ENCODE data around the gene TMEM235. TPM values are rescaled to one million over a fixed set of nuclear protein-coding genes. Genes with fewer than 3 reads are reported as not detected.

Gene TMEM235
- total RNA-seq, 6 experiments from 2014 or later = not detected

DNA sequence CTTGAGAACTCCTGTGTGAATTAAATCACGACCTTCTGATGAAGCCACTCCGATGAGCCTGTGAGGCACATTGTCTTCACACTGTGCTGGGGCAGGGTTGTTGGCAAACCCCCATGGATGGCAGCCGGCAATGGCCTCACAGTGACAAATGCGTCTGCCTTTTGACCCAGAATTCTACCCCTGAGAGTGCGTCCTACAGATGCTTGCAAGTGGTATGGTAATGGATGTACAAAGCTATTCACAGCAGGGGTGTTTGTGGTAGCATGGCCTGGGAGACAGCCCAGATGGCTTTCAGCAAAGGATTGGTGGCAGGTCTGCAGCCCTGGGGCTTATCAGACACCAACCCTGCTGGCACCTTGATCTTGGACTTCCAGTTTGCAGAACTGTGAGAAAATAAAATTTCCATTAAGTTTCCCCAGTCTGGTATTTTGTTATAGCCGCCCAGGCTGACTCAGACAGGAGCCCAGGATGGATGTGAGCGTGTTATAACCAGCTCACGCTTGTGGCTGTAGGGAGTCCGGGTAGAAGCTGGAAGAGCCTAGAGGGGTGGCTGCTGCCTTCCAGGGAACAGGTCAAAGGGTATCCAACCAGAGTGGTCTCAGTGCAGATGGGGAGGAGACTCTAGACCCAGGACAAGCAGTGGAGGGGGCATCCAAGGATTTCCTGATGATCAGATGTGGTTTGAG, 34.1 kb upstream of the TMEM235 start:
- no peak for TF ChIP-seq POLR2A (IDR thresholded peaks at IDR 0.05)
- TF ChIP-seq, protein P1, sequence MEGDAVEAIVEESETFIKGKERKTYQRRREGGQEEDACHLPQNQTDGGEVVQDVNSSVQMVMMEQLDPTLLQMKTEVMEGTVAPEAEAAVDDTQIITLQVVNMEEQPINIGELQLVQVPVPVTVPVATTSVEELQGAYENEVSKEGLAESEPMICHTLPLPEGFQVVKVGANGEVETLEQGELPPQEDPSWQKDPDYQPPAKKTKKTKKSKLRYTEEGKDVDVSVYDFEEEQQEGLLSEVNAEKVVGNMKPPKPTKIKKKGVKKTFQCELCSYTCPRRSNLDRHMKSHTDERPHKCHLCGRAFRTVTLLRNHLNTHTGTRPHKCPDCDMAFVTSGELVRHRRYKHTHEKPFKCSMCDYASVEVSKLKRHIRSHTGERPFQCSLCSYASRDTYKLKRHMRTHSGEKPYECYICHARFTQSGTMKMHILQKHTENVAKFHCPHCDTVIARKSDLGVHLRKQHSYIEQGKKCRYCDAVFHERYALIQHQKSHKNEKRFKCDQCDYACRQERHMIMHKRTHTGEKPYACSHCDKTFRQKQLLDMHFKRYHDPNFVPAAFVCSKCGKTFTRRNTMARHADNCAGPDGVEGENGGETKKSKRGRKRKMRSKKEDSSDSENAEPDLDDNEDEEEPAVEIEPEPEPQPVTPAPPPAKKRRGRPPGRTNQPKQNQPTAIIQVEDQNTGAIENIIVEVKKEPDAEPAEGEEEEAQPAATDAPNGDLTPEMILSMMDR (IDR thresholded peaks at IDR 0.05) = no peak
- Histone ChIP-seq H3K9me3 (no peaks in the 10 kb centered on the region), H3K27ac (no peak overlapping the region), H3K4me1 (peaks cover 0 to 14% (median 1%) of the 10 kb centered on the region in 4 donors), H3K27me3 (no peaks in the 10 kb centered on the region), H3K36me3 (peaks cover 0 to 57% (median 33%) of the 10 kb centered on the region in 4 donors), H3K4me3 (no peak overlapping the region)
- DNase-seq = peak in 1 of 3 donors; percentile 75
- 79% methylated on average over 4 of the region's 9 CpGs for WGBS (ENCODE audit: insufficient coverage, low coverage, low lambda C conversion rate, missing lambda C conversion rate)
- ATAC-seq = no peak
- intact Hi-C loops (cut with DNase I) = no loop called here

DNA sequence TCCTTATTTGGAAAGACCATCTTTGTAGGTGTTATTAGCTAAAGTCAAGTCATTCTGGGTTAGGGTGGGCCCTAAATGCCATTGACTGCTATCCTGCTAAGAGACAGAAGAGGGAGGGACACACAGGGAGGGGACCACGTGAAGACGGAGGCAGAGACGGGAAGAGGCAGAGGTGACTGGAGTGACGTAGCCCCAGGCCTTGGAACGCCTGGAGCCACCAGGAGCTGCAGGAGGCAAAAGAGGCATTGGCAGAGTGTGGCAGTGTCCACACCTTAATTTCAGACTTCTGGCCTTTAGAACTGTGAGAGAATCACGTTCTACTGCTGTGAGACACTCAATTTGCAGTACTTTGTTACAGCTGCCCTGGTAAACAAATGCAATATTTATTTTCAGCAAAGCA, 31.0 kb upstream of the TMEM235 start:
- Histone ChIP-seq H3K36me3 (peaks cover 0 to 56% (median 38%) of the 10 kb centered on the region in 4 donors), H3K9me3 (no peaks in the 10 kb centered on the region), H3K27me3 (no peaks in the 10 kb centered on the region), H3K4me1 (peaks cover 0 to 10% (median 0%) of the 10 kb centered on the region in 4 donors), H3K27ac (no peak overlapping the region), H3K4me3 (no peak overlapping the region)
- 71% methylated on average over 6 of the region's 6 CpGs for WGBS (ENCODE audit: insufficient coverage, low coverage, low lambda C conversion rate, missing lambda C conversion rate)
- no peak for TF ChIP-seq POLR2A (IDR thresholded peaks at IDR 0.05)
- TF ChIP-seq, protein P1 (IDR thresholded peaks at IDR 0.05) = no peak
- no peak for DNase-seq
- peak in 1 of 4 donors; percentile 9 for ATAC-seq
- intact Hi-C loops (cut with DNase I) = no loop called here

DNA sequence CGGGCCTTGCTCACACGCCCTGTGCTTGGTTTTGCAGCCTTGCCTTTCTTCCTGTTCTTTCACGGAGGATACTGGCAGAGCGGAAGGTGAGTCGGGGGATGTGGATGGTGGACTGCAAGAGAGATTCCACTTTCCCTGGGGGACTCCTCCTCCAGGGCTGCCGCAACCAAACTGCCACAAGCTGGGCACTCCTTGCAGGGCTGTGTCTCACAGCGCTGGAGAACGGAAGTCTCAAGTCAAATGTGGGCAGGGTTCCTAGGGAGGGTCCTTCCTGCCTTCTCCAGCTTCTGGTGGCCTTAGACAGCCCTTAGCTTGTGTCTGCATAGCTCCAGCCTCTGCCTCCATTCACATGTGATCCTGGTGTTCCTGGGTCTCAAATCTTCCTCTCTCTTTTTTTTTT, 28.8 kb upstream of the TMEM235 start:
- Histone ChIP-seq H3K4me3 (no peak overlapping the region), H3K27ac (no peak overlapping the region), H3K4me1 (peaks cover 0 to 10% (median 0%) of the 10 kb centered on the region in 4 donors), H3K27me3 (no peaks in the 10 kb centered on the region), H3K9me3 (no peaks in the 10 kb centered on the region), H3K36me3 (peaks cover 0 to 49% (median 26%) of the 10 kb centered on the region in 4 donors)
- intact Hi-C loops (cut with DNase I) = no loop called here
- ATAC-seq (no peak), DNase-seq (no peak)
- 96% methylated on average over 4 of the region's 8 CpGs for WGBS (ENCODE audit: insufficient coverage, low coverage, low lambda C conversion rate, missing lambda C conversion rate)
- no peak for TF ChIP-seq POLR2A (IDR thresholded peaks at IDR 0.05)
- TF ChIP-seq, protein P1 (IDR thresholded peaks at IDR 0.05) = no peak

GRCh38 chr17:78204387-78205123, 26.9 kb upstream of the TMEM235 start:
- no peaks in the 10 kb centered on the region for H3K27me3 ChIP-seq
- DNase-seq (no peak), ATAC-seq (peak in 3 of 4 donors; percentile 4 to 10 (median 7))
- intact Hi-C loops (cut with DNase I) = no loop called here
- peaks cover 0 to 44% (median 23%) of the 10 kb centered on the region in 4 donors for H3K36me3 ChIP-seq
- peaks cover 0 to 9% (median 0%) of the 10 kb centered on the region in 4 donors for H3K4me1 ChIP-seq
- H3K4me3 ChIP-seq = no peak overlapping the region
- TF ChIP-seq, protein P1 (IDR thresholded peaks at IDR 0.05) = no peak
- TF ChIP-seq POLR2A (IDR thresholded peaks at IDR 0.05) = no peak
- no peaks in the 10 kb centered on the region for H3K9me3 ChIP-seq
- WGBS (ENCODE audit: insufficient coverage, low coverage, low lambda C conversion rate, missing lambda C conversion rate) = no CpG with 5 or more reads among the region's 22 CpGs
- no peak overlapping the region for H3K27ac ChIP-seq
